Stimulated activated naive CD4-positive, alpha-beta T cell (primary cell): ENCODE results near the gene H1-8.

Experiments used
- DNase-seq, 6 experiments: peaks; one replicate each; lab custom pipeline; 2025; lab: John Stamatoyannopoulos, UW

Gene H1-8

DNA sequence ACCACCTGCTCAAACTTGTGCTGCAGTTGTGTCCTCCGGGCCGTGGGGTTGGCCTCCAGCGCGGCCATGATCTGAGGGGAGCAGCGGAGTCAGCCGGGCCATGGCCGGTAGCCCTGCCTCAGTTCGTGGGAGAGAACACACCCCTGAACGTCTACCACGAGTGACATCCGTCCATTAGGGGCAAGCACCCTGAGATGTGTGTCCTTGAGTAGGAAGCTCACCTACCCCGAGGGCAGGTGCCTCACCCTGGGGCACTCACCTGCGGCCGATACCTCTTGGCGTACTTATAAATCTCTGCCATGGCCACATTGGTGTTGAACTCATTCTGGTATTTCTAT is 13.4 kb downstream of the H1-8 start:
- DNase-seq = no peak

DNA sequence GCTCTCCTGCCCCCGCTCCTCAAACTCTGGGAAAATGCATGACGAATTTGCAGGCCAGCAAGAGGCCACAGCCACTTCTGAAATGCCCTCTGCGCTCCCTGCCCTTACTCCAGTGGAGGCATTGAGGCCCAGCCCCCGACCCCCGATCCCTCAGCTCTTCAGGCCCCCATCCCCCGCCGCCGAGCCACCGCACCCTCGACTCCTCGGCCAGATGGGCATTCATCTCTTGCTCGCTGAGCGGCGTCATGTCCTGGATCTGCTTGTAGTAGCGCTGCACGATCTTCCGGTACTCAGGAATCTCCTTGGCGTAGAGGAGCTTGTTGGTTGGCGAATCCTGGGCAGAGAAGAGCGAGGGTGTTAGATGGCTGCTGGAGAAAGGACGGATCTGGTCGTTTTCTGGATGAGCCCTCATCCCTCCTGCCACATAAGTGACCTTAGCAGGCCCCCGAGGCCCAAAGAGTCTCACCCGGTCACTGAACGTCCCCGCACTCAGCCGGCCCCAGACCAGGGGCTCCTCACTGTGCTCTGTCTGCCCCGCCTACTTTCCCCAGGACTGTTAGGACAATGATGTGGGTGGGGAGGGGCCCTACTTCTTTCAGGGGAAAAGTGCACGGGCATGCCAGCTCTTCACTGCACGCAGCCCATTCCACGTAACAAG is 14.0 kb downstream of the H1-8 start:
- no peak for DNase-seq

DNA sequence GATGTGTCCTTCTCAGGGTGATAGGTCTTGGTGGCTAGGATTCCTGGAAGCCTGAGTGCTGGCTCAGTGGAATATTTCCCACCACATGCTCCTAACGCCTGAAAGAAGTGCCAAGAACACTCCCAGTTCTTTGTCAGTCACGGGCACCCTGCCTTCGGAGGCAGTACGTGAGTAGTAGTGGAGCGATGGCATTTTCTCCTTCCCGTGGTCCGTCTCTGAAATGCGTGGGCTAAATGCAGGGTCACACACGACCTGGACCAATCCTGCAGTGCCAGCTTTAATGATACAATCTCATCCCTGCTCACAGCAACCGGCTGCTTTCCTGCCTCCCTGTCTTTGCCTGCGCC is 14.5 kb downstream of the H1-8 start:
- no peak for DNase-seq

DNA sequence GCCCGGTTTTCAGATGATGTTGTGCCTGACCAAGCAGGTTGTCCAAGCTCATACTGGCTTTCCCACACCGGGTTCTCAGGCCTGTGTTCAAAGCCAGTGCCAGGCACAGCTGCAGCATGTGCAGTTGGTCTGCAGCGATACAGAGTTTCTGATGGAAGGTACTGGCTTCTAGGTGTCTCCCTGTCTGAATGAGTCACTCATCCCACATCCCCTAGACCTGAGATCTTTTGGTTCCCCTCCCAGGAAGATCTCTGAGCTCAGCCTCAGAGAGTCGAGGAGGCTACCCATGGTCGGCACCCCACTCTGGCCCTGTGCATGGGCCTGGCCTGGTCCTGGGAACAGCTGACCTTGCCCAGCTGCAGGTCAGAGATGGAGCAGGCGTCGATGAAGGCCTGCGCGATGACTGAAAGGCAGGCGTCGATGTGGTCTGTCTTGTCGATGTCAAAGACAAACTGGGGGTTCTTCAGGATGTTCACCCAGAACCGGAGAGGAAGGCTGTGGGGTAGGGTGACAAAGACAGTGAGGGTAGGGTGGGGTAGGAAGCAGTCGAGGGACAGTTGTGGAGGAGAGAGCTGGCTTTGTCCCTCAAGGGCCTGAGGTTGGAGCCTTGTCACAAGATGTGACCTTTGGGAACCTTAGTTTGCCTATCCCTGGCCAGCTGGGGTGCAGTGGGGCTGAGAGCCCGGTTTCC is 15.3 kb downstream of the H1-8 start:
- DNase-seq = no peak

DNA sequence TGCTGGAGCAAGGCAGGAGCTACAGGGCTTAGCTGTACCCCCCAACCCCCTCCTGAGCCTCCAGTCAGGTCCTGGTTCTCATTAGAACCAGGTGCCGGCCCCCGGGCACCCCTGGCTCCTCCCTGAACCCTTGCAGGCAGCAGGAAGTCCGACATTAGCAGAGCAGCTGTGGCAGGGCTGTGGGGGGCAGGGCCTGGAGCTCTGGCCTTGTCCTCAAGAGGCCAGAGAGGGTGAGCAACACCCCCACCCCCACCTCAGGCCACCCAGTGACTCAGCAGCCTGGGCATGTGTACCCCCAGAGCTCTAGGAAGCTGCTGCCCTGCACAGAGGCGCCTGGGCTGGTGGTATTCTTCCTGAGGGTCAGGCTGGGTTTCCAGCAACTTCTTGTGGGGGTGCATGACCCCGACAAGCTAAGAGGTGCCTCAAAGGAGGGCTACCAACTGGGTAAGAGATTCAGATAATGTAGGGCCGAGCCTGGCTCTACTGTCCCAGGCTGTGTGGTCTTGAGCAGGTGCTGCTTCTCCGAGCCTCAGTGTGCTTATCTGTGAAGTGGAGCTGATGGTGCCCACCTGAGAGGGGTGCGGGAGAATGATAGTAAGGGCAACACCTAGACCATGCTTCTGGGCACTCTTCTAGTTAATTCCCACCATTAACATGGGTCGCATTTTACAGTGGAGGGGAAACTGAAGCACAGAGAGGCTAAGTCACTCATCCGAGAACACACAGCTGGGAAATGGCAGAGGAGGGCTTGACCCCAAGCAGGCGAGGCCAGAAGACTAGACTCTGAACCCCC is 16.0 kb downstream of the H1-8 start:
- DNase-seq = no peak

DNA sequence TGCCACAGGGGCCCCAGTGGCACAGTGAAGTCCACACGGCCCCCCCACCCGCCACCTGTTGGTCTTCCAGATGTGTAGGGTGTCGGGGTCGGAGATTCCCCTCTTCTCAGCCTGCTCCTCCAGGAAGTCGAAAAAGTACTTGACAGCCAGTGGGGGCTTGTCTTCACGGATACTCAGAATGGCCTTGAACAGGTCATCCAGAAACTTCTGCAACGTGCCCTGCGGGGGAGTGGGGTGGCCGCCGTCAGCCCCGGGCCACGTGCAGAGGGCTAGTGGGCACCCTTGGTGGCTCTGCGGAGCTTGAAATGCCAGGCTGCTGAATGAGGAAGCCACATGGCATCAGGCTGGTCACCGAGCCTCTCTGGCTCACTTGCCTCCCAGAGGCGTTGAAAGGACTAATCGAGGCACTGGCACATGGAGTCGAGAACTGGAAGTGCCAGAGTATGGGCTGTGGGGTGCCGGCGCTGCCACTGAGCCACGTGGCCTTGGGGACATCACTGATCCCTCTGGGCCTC is 16.6 kb downstream of the H1-8 start:
- no peak for DNase-seq

DNA sequence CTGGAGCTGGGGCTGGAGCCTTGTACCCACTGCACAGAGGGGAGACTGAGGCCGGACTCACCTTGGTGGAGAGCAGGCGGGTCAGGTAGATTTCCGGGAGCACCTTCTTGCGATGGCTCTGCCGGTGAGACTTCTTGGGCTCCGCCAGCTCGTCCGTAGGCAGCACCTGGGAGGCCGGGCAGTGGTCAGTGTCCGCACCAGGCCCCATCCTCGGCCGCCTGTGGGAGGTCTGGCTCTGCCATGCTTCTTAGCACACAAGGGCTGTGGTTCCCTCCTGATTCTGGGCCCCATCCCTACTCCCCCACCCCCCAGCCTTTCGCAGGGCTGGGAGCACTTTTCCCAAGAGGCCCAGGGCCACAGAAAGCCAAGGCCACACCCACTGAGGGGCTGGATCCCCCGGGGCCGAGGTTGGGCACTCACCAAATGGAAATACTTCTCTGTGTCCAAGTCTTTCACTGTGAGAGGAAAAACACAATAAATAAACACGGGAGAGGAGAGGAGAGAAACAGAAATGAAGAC is 17.4 kb downstream of the H1-8 start:
- DNase-seq = no peak

DNA sequence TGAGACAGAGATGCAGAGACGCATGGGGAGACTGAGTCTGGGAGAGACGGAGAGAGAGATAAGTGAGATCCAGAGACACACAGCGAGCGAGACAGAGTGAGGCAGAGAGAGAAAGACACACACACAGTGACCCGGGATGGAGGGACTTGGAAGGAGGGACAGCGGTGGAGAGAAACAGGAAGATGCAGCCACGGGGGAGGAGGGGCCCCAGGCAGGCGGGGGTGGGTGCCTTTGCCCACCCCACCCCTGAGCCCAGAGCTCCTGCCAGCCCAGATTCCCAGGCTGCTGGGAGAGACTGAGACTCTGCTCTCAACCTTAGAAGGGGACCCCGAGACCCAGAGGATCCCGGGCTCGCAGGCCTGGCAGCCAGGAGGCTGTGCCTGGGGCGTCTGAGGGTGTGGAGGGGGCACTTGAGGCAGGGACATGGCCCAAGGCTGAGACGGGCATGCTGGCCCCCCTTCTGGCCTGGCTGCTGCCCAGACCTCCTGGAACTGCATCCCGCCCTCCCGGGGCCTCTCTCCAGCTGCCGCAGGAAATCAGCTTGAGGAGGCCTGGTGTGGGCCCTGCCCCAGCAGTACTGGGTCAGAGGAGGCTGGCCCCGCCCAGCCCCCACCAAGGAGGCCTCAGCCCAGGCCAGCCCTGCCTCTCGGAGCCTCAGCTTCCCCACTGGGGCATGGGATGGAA is 18.1 kb downstream of the H1-8 start:
- no peak for DNase-seq

DNA sequence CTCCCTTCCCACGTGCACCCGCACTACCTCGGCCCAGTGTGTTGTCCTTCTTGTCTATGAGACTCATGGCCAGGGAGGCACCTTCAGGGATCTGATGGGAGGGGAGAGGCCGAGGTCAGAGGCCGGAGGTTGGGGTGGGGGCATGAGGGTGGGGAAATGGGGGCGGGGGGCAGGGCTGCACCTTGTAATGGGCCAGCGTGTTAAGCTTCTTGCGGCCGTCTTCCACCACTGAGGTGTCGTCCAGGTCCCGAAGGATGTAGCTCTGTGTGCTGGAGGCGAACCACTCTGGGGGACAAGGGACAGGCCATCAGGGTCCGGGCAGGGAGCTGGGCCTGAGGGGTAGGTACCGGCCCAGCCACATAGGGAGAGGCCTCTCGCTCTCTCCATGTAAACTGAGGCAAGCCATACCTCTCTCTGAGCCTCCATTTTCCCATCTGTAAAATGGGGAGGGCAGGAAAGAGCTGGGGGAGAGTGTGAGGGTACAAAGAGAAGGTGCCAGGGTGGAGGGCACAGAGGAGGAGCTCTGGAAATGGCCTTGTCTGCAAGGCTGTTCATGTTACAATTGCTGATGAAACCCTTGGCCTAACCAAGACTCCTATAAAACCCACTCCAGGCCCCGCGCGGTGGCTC is 18.8 kb downstream of the H1-8 start:
- DNase-seq = no peak

DNA sequence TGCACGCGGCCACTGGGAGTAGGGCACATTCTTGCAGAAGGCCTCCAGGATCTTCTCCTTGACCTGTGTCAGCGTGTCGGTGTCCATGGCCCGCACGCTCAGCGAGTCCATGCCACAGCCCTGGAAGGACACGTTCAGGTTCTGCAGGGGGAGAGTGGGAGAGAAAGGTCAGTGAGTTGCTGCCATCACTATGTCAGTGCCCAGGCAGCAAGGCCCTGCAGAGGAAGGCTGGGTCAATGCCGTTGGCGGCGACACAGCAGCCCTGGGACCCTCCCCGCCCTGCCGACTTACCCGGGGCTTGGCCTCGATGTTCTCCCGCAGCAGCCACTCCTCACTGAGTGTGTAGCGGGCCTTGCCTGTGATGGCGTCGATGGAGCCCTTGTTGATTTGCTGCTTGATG is 19.8 kb downstream of the H1-8 start:
- DNase-seq = no peak

DNA sequence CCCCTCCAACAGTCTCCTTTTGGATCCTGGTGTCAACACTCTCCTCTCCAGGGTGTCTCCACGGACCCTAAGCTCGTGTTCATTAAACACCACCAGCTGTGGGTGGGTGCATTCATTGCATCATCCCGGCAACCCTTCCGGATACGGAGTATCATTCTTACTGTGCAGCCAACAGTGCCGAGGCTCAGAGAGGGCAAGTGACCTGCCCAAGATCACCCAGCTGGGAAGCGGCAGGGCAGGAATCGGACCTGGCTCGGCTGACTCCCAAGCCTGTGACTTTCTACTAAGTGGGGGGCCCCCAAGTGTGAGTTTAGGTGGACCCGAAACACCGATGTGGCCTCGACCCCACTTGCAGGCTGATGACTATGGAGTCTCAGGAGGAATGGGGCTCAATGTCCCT is 20.4 kb downstream of the H1-8 start:
- DNase-seq = no peak

DNA sequence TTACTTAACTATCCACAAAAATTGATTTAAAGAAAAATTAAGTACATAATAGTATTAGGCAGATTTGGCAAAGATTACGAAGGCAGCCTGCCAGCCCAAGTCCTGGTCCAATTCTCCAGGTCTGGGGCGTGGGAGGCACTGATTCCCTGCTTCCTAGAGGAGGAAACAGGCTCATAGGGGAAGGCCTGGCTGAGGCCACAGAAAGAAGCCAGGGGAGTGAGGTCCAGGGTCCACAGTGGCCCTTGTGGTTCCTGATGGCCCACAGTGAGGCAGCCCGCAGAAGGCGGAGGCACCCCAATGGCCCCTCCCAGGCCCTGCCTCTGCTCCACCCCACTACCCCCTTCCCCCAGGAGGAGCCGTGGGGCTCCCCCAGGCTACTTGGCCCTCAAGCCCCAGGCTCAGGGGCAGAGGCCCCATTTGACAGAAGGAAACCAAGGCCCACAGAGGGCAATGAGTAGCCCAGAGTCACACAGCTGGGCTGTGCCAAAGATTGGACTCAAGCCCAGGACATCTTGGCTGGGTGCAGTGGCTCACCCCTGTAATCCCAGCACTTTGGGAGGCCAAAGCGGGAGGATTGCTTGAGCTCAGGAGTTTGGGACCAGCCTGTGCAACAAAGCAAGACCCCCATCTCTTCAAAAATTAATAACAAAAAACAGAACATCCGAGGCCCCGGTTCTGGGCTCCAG is 21.0 kb downstream of the H1-8 start:
- no peak for DNase-seq

DNA sequence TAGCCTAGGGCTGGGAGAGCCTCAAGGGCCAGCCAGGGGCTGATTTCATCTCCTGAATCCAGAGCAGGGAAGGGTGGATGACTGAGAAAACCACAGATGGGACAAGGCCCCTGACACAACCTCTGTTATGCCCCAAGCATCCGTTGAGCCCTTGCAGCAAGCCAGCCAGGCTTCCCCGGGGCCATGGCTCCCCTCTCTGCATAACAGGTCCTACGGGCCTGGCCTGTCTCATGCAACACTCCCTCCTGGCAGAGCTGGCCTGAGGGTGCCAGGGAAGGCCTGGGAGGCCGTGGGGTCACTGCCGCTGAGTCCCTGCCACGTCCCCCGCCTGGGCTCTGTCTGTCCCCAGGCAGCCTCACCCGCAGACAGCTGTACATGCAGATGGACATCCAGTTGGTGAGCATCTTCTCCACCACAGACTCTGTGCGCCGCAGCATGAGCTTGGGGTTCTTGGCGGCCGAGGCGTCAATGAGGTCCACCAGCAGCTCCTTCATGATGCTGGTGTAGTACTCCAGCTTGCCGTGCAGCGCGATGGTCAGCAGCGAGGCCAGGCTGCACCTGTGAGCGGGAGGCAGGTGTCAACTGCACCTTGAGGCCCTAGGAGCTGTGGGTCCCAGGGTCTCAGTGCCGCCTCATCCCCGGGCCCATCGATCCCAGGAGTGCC is 22.1 kb downstream of the H1-8 start:
- no peak for DNase-seq

DNA sequence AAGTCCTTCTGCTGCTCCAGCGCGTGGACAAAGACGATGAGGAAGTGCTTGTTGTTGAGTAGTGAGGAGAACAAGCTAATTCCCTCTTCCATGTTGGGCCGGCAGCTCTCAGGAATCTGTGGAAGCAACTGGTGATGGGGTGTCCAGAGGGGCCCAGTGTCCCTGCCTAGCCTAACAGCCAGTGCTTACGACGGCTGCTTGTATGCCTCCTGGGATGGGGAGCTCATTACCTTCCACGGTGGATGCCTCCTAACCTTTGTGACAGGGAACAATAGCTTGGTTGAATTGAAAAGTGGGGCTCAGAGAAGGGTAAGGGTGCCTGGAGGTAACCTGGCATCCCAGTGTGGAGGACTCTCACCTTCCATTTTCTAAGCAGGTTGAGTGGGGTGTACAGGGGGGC is 22.9 kb downstream of the H1-8 start:
- DNase-seq = no peak

DNA sequence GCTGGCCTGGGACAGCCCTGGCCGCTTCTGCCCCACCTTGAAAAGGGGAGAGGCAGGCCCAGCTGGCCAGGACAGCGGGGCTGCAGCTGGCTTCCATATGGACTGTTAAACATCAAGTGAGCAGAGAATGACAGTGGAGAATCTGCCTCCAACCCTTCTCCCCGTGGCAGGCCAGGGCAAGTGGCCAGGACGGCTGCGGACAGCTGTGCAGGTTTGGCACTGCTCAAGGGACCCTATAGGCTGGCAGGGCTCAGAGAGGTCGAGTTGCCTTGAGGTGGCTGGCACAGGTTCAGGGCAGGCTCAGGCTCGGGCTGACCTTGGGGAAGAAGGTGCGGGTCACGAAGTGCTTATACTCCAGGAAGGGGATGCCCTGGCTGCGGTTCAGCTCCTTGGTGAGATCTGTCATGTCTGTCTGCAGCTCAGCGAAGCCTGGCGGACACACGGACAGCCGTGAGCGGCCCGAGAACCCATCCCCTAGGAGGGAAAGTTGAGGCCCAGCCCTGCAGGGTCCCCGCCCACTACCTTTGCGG is 24.3 kb downstream of the H1-8 start:
- DNase-seq = no peak

DNA sequence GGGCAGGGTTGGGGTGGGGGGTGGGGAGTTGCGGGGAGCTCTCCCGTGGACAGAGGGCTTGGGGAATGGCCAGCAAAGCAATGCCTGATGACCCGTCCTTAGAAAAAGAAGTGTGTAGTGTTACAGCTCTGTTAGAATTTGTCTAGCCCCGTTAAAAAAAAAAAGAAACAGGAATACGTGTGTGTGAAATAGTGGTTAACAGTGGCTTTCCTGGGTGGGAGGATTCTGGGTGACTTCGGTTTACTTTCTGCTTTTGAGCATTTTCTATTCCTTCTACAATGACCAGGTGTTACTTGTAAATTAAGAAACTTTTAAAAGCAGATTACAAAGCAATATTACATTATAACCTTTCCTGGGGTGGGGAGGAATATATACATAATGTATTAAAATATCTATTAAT is 25.0 kb downstream of the H1-8 start:
- no peak for DNase-seq

DNA sequence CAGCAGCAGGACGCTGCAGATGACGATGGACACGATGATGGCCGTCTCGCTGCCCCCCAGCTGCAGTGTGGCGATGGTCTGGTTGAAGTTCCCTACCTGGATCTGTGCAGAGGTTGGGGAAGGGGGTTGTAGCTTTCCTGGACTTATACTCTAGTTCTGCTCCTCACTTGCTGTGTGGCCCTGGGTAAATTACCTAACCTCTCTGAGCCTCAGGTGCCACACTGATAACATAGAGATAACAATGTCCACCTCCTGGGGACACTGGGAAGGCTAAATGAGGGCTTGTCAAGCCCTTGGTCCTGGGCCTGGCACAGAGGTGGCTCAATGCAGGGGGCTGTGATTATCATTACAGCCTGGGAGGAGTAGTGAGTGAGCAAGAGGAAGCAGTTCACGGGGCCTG is 26.9 kb downstream of the H1-8 start:
- DNase-seq = no peak

DNA sequence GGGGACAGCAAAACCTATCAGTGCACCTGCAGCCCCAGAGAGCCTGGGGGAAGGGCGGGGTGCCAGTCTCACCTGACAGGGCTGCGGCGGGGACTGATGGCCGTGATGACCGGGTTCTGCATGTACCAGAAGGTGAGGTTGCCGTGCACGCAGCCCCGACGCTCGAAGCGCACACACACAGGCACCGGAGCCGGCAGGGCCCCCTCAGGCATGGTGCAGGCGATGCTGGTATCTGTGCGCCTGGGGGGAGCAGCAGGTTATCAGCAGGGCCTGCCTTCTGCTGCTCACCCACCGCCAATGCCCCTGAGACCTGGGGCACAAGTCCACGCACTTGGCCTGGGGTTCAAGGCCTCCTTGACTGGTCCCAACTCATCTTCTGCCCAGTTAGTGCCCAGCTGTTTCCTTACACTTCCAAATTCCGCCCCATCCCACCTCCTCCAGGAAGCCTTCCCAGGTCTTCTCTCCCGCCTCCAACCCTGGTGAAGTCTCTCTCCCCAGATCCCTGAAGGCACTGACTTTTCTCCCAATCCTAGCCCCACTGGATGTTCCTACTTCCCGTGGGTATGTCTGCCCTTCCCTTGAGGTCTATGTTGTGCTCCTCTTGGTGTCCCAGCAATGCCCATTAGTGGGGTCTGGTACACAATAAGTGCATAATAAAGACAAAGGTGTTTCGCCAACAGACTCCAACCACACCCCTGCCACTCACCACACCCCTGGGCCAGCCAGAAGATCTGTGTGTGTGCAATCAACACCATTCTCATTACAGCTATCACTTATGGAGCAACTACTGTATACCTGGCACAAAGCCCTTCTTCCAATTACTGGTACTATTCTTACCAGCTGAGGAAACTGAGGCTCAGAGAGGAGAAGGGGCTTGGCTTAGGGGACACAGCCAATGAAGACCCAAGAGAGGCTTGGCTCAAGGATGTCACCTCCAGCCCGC is 28.9 kb downstream of the H1-8 start:
- DNase-seq = no peak

DNA sequence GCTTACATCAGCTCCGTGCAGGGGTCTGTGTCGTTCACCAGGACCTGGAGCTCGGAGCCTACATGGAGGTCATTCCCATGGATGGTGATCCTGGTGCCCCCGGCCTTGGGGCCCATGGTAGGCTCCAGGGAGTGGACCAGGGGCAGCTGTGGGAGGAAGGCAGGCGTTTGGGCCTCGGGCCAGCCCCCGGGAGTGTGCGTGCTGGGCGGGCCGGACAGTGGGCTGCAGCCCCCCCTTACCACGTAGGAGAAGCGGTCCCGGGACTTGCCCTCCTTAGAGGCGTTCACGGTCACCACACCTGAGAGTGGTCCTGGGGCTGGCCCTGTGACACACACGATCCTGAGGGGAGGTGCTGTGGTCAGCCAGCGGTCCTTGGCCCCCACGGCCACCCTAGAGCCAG is 29.6 kb downstream of the H1-8 start:
- DNase-seq = no peak
